ENCODE data around the gene MARS2.

MARS2 gene

DNA sequence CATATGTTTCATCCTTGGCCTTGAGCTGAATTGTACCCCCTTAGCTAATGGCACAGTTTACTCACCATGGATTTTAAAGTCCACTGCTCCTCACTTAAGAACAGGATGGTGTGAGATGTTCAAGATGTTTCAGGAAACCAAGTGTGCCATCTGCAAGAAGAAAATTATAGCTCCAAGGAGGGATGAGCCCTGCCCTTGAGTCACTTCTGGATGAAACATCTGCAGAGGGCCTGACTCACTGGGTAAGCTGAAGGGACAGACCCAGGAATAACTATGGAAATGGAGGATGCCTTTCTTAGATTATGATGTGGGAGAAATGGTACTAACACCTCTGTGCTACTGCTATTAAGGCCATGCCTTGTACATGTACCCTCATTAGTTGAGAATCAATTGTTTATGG lies 6.4 kb downstream of the MARS2 start:
- Histone ChIP-seq H3K27ac (ENCODE audit: low read depth, low read length, poor library complexity, severe bottlenecking) (no peak overlapping the region), H4K20me1 (ENCODE audit: insufficient read depth, low read length) (no peaks in the 10 kb centered on the region), H3K9me2 (ENCODE audit: low read depth, low read length) (no peaks in the 10 kb centered on the region), H3K9ac (ENCODE audit: low read length) (no peak overlapping the region), H3K4me1 (ENCODE audit: insufficient read depth, low read length, severe bottlenecking) (peaks cover 34% of the 10 kb centered on the region), H3K4me2 (ENCODE audit: low read length) (no peak overlapping the region), H3K4me3 (ENCODE audit: low read depth, low read length, poor library complexity, severe bottlenecking) (no peak overlapping the region), H2AFZ (ENCODE audit: low read length) (no peak overlapping the region), H3K79me2 (ENCODE audit: insufficient read depth, low read length) (peaks cover 43% of the 10 kb centered on the region), H3K9me3 (ENCODE audit: low read length) (no peaks in the 10 kb centered on the region), H3K27me3 (ENCODE audit: insufficient read depth, low read length) (no peaks in the 10 kb centered on the region), H3K36me3 (ENCODE audit: insufficient read depth, low read length) (peaks cover 41% of the 10 kb centered on the region), H3F3A (ENCODE audit: insufficient read depth, low read length) (no peaks in the 10 kb centered on the region)
- TF ChIP-seq, protein P1, sequence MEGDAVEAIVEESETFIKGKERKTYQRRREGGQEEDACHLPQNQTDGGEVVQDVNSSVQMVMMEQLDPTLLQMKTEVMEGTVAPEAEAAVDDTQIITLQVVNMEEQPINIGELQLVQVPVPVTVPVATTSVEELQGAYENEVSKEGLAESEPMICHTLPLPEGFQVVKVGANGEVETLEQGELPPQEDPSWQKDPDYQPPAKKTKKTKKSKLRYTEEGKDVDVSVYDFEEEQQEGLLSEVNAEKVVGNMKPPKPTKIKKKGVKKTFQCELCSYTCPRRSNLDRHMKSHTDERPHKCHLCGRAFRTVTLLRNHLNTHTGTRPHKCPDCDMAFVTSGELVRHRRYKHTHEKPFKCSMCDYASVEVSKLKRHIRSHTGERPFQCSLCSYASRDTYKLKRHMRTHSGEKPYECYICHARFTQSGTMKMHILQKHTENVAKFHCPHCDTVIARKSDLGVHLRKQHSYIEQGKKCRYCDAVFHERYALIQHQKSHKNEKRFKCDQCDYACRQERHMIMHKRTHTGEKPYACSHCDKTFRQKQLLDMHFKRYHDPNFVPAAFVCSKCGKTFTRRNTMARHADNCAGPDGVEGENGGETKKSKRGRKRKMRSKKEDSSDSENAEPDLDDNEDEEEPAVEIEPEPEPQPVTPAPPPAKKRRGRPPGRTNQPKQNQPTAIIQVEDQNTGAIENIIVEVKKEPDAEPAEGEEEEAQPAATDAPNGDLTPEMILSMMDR (IDR thresholded peaks at IDR 0.05; ENCODE audit: low read length): no peak
- no peak for TF ChIP-seq EZH2 (IDR thresholded peaks at IDR 0.05; ENCODE audit: borderline replicate concordance, low read length)

DNA sequence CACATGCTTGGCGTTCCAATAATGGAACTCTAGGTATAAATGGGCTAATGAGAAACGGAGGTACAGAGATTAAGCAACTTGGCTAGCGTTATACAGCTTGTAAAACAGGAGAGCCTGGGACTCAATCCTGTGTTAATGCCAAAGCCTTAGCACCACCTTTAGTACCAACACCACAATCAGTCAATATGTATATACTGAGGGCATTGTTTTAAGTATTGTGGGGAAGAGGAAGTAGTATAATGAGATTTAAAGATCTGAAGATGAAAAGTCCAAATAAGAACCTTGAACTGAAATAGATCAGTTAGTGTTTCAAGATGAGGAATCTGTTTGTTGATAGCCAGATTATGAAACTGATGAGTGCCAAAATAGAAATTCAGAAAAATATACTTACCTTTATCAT lies 8.1 kb downstream of the MARS2 start:
- no peaks in the 10 kb centered on the region for H4K20me1 ChIP-seq (ENCODE audit: insufficient read depth, low read length)
- no peak overlapping the region for H2AFZ ChIP-seq (ENCODE audit: low read length)
- H3K27me3 ChIP-seq (ENCODE audit: insufficient read depth, low read length): no peaks in the 10 kb centered on the region
- H3F3A ChIP-seq (ENCODE audit: insufficient read depth, low read length): no peaks in the 10 kb centered on the region
- no peaks in the 10 kb centered on the region for H3K9me2 ChIP-seq (ENCODE audit: low read depth, low read length)
- H3K4me2 ChIP-seq (ENCODE audit: low read length): no peak overlapping the region
- H3K9me3 ChIP-seq (ENCODE audit: low read length): no peaks in the 10 kb centered on the region
- H3K4me3 ChIP-seq (ENCODE audit: low read depth, low read length, poor library complexity, severe bottlenecking): no peak overlapping the region
- H3K4me1 ChIP-seq (ENCODE audit: insufficient read depth, low read length, severe bottlenecking): peaks cover 17% of the 10 kb centered on the region
- TF ChIP-seq, protein P1 (IDR thresholded peaks at IDR 0.05; ENCODE audit: low read length): no peak
- no peak for TF ChIP-seq EZH2 (IDR thresholded peaks at IDR 0.05; ENCODE audit: borderline replicate concordance, low read length)
- H3K79me2 ChIP-seq (ENCODE audit: insufficient read depth, low read length): peaks cover 26% of the 10 kb centered on the region
- H3K9ac ChIP-seq (ENCODE audit: low read length): no peak overlapping the region
- peaks cover 35% of the 10 kb centered on the region for H3K36me3 ChIP-seq (ENCODE audit: insufficient read depth, low read length)
- no peak overlapping the region for H3K27ac ChIP-seq (ENCODE audit: low read depth, low read length, poor library complexity, severe bottlenecking)

DNA sequence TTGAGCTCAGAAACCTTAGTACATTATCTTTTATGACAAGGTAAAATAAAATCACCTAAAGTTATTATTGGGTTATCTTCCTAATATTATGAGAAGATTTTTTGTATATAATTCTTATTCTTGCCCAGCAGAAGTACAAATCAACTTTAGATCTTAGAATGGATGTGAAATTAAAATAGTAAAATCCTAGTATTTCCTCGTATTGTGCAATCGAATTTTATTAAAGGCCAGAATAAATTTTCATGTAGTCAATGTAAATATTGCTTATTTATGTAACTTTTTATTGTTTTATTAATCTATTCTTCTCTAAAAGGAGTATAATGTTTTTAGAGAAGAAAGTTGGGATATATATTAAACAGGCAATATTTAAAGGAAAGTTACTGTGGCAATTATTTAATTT lies 12.7 kb downstream of the MARS2 start:
- no peaks in the 10 kb centered on the region for H4K20me1 ChIP-seq (ENCODE audit: insufficient read depth, low read length)
- TF ChIP-seq EZH2 (IDR thresholded peaks at IDR 0.05; ENCODE audit: borderline replicate concordance, low read length): no peak
- TF ChIP-seq, protein P1 (IDR thresholded peaks at IDR 0.05; ENCODE audit: low read length): no peak

More for the DNA sequence above, 12.7 kb downstream of the MARS2 start:
- H3K9me3 ChIP-seq (ENCODE audit: low read length): no peaks in the 10 kb centered on the region
- H3K4me3 ChIP-seq (ENCODE audit: low read depth, low read length, poor library complexity, severe bottlenecking): no peak overlapping the region
- no peaks in the 10 kb centered on the region; the same call in 1 of the 2 replicates for H3F3A ChIP-seq (ENCODE audit: insufficient read depth, low read length)
- no peaks in the 10 kb centered on the region for H3K27me3 ChIP-seq (ENCODE audit: insufficient read depth, low read length)
- no peak overlapping the region for H3K4me2 ChIP-seq (ENCODE audit: low read length)
- H3K4me1 ChIP-seq (ENCODE audit: insufficient read depth, low read length, severe bottlenecking): no peaks in the 10 kb centered on the region
- peaks cover 7% of the 10 kb centered on the region; the same call in 1 of the 2 replicates for H3K36me3 ChIP-seq (ENCODE audit: insufficient read depth, low read length)
- H3K27ac ChIP-seq (ENCODE audit: low read depth, low read length, poor library complexity, severe bottlenecking): no peak overlapping the region
- H3K9me2 ChIP-seq (ENCODE audit: low read depth, low read length): no peaks in the 10 kb centered on the region
- no peak overlapping the region for H2AFZ ChIP-seq (ENCODE audit: low read length)
- no peaks in the 10 kb centered on the region for H3K79me2 ChIP-seq (ENCODE audit: insufficient read depth, low read length)
- no peak overlapping the region for H3K9ac ChIP-seq (ENCODE audit: low read length)
